Stimulated activated CD4-positive, alpha-beta T cell treated with anti-CD3 and anti-CD28 coated beads, Interleukin-4, amount 100 ng/mL, for 48 hours (primary cell): Measurements from ENCODE around the gene ATG2B.
"Not testable (repeated sequence)": the region's sequence is repeated elsewhere in the genome, so short reads cannot be mapped to it uniquely, and the experiment has no call there.

ENCODE experiments used
- DNase-seq, 2 donors: peaks; one replicate each; pipeline ENCODE4 v3.0.0-alpha.2; 2020; ENCODE audit warnings: low read depth in 2 of 2

ATG2B gene

GRCh38 chr14:96252323-96252998 is 110.7 kb downstream of the ATG2B start:
- DNase-seq = no peak

- no peak for DNase-seq
These were observed 111.4 kb downstream of the ATG2B start for GRCh38 chr14:96251656-96252155.

- DNase-seq = no peak
These were observed 112.7 kb downstream of the ATG2B start for GRCh38 chr14:96250485-96250884.

- DNase-seq = no peak
These were observed 114.1 kb downstream of the ATG2B start for GRCh38 chr14:96249029-96249428.

GRCh38 chr14:96247031-96247430 is 116.1 kb downstream of the ATG2B start:
- DNase-seq = no peak

- no peak for DNase-seq
These were observed 116.6 kb downstream of the ATG2B start for GRCh38 chr14:96246539-96246847.

GRCh38 chr14:96245710-96246538 is 117.2 kb downstream of the ATG2B start:
- DNase-seq = no peak

- not testable (repeated sequence) for DNase-seq
These were observed 118.1 kb downstream of the ATG2B start for GRCh38 chr14:96245074-96245473.

GRCh38 chr14:96243785-96244184 is 119.4 kb downstream of the ATG2B start:
- no peak for DNase-seq

- no peak for DNase-seq
These were observed 121.0 kb downstream of the ATG2B start for GRCh38 chr14:96242126-96242525.

GRCh38 chr14:96240641-96241040 is 122.5 kb downstream of the ATG2B start:
- DNase-seq = no peak

GRCh38 chr14:96239711-96240141 is 123.4 kb downstream of the ATG2B start:
- no peak for DNase-seq

GRCh38 chr14:96238676-96239265 is 124.4 kb downstream of the ATG2B start:
- no peak for DNase-seq

- no peak for DNase-seq
These were observed 125.5 kb downstream of the ATG2B start for GRCh38 chr14:96237641-96238040.

GRCh38 chr14:96235426-96235825 is 127.7 kb downstream of the ATG2B start:
- DNase-seq = no peak

- DNase-seq = no peak
These were observed 129.5 kb downstream of the ATG2B start for GRCh38 chr14:96233661-96234060.

- DNase-seq = no peak
These were observed 130.6 kb downstream of the ATG2B start for GRCh38 chr14:96232506-96232905.

GRCh38 chr14:96231526-96232130 is 131.5 kb downstream of the ATG2B start:
- DNase-seq = no peak

GRCh38 chr14:96231056-96231455 is 132.1 kb downstream of the ATG2B start:
- no peak for DNase-seq

- DNase-seq = no peak
These were observed 133.8 kb downstream of the ATG2B start for GRCh38 chr14:96229315-96229714.
